MM.1S (cell line): Measurements from ENCODE around the gene YTHDF1.
A peak's percentile ranks its signal among the peaks of the same experiment; 100 is the strongest.

ENCODE experiments used
- DNase-seq: peaks from one replicate; pipeline ENCODE4 v3.0.0-alpha.2; 2015
- H2AFZ ChIP-seq: fragments of 300-600 bp; sonication (generic); 2 replicates; pipeline ENCODE4 v1.6.0; 2016; ENCODE audit warnings: antibody characterized with exemption, low read length
- H3F3A ChIP-seq: fragments of 300-600 bp; sonication (generic); 2 replicates; pipeline ENCODE4 v1.6.1; 2016; ENCODE audit warnings: mild to moderate bottlenecking, antibody characterized with exemption, low read length, moderate library complexity, mixed read lengths; ENCODE audit not compliant: insufficient read depth
- H3K27ac ChIP-seq: fragments of 300-600 bp; sonication (generic); 2 replicates; pipeline ENCODE4 v1.5.1; 2016; ENCODE audit warnings: mild to moderate bottlenecking, low read length
- H3K27me3 ChIP-seq: fragments of 300-600 bp; sonication (generic); replicated peaks from 2 replicates; pipeline ENCODE4 v1.6.0; 2016; ENCODE audit warnings: low read length; ENCODE audit not compliant: insufficient read depth
- H3K36me3 ChIP-seq: fragments of 300-600 bp; sonication (generic); replicated peaks from 2 replicates; pipeline ENCODE4 v1.6.1; 2016; ENCODE audit warnings: mild to moderate bottlenecking, low read length, mixed read lengths; ENCODE audit not compliant: insufficient read depth
- H3K4me1 ChIP-seq: fragments of 300-600 bp; sonication (generic); 2 replicates; pipeline ENCODE4 v1.6.1; 2016; ENCODE audit warnings: low read length, mixed read lengths
- H3K4me2 ChIP-seq: fragments of 300-600 bp; sonication (generic); 2 replicates; pipeline ENCODE4 v1.6.0; 2016; ENCODE audit warnings: low read depth, low read length
- H3K4me3 ChIP-seq: fragments of 300-600 bp; sonication (generic); 2 replicates; pipeline ENCODE4 v1.5.1; 2016; ENCODE audit warnings: low read length, mixed read lengths
- H3K79me2 ChIP-seq: fragments of 300-600 bp; sonication (generic); 2 replicates; pipeline ENCODE4 v1.6.1; 2016; ENCODE audit warnings: mixed run types, low read length, mixed read lengths
- H3K9ac ChIP-seq: fragments of 300-600 bp; sonication (generic); 2 replicates; pipeline ENCODE4 v1.6.1; 2016; ENCODE audit warnings: low read length, mixed read lengths
- H3K9me2 ChIP-seq: fragments of 300-600 bp; sonication (generic); replicated peaks from 2 replicates; pipeline ENCODE4 v1.6.1; 2016; ENCODE audit warnings: mild to moderate bottlenecking, low read length, mixed read lengths; ENCODE audit not compliant: insufficient read depth
- H3K9me3 ChIP-seq: fragments of 300-600 bp; sonication (generic); replicated peaks from 2 replicates; pipeline ENCODE4 v1.6.1; 2016; ENCODE audit warnings: mild to moderate bottlenecking, low read length, mixed read lengths; ENCODE audit not compliant: insufficient read depth
- H4K20me1 ChIP-seq: fragments of 300-600 bp; sonication (generic); 2 replicates; pipeline ENCODE4 v1.6.1; 2016; ENCODE audit warnings: mild to moderate bottlenecking, low read length, moderate library complexity, mixed read lengths; ENCODE audit not compliant: insufficient read depth
- EZH2 ChIP-seq: fragments of 300-600 bp; sonication (generic); optimal IDR thresholded peaks from 2 replicates; pipeline ENCODE3; 2017; ENCODE audit warnings: low read depth, mild to moderate bottlenecking, antibody characterized with exemption, low read length, mixed read lengths
- EZH2phosphoT487 ChIP-seq: fragments of 300-600 bp; sonication (generic); IDR thresholded peaks from 2 replicates; pipeline ENCODE4 v1.6.1; 2018; ENCODE audit warnings: antibody characterized with exemption, low read length
- TF ChIP-seq, protein P1 (sequence below): fragments of 300-600 bp; sonication (generic); IDR thresholded peaks from 2 replicates; pipeline ENCODE4 v1.5.1; 2016; ENCODE audit warnings: antibody characterized with exemption, low read length, mixed read lengths

The YTHDF1 gene

DNA sequence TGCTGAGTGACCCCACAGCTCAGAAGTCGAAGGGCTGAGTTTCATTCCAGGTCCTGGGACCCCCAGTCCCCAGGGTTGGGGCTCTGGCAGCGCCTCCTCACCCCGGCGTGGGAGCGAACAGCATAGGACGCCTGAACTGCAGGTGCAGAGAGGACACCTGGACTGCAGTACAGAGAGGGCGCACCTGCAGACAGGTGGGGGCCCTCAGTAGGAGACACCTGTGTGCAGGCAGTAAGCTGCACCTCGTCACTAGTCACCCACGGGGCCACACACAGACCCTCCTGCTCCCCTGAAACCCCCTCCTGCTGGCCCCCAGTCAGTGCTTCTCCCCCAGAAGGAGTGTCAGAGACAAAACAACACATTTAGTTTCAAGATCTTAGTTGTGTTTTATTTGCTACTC lies 46.9 kb upstream of the YTHDF1 start:
- Histone ChIP-seq H4K20me1 (no peaks in the 10 kb centered on the region), H3K36me3 (no peaks in the 10 kb centered on the region), H3K4me1 (no peaks in the 10 kb centered on the region), H3F3A (no peaks in the 10 kb centered on the region), H3K9me2 (no peaks in the 10 kb centered on the region), H3K9me3 (no peaks in the 10 kb centered on the region), H3K4me2 (no peak overlapping the region), H3K9ac (no peak overlapping the region), H3K27me3 (peaks cover 97% of the 10 kb centered on the region), H3K27ac (no peak overlapping the region), H3K79me2 (no peaks in the 10 kb centered on the region), H3K4me3 (no peak overlapping the region), H2AFZ (no peak overlapping the region)
- DNase-seq, result no peak
- TF ChIP-seq EZH2phosphoT487, result no peak
- TF ChIP-seq, protein P1, sequence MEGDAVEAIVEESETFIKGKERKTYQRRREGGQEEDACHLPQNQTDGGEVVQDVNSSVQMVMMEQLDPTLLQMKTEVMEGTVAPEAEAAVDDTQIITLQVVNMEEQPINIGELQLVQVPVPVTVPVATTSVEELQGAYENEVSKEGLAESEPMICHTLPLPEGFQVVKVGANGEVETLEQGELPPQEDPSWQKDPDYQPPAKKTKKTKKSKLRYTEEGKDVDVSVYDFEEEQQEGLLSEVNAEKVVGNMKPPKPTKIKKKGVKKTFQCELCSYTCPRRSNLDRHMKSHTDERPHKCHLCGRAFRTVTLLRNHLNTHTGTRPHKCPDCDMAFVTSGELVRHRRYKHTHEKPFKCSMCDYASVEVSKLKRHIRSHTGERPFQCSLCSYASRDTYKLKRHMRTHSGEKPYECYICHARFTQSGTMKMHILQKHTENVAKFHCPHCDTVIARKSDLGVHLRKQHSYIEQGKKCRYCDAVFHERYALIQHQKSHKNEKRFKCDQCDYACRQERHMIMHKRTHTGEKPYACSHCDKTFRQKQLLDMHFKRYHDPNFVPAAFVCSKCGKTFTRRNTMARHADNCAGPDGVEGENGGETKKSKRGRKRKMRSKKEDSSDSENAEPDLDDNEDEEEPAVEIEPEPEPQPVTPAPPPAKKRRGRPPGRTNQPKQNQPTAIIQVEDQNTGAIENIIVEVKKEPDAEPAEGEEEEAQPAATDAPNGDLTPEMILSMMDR, result no peak
- TF ChIP-seq EZH2, result no peak

DNA sequence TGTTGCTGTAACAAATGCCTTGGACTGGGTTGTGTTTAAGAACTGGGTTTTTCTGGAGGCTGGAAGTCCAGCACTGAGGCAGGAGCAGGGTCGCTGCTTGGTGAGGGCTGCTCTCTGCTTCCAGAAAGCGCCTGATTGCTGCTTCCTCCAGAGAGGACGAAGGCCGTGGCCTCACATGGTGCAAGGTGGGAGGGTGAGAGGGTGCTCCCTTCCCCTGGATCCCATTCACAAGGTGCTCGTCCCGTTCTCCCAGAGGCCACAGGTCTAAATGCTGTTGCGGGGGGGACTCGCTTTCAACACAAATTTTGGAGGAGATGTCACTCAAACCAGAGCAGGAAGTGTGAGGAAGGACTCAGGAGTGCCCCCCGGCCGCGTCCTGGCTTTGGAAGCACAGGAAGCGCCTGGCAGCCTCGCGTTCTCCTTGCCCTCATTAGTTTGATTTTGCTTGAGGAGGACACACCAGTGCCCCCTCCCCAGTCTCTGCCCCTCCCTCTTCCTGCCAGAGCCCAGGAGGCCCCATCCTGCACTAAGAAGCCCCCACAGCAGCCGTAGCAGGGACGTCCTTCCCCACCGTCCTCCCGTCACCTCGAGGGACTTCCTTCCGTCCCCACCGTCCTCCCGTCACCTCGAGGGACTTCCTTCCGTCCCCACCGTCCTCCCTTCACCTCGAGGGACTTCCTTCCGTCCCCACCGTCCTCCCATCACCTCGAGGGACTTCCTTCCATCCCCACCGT lies 46.0 kb upstream of the YTHDF1 start:
- H3K27me3 ChIP-seq, result peaks cover 97% of the 10 kb centered on the region

DNA sequence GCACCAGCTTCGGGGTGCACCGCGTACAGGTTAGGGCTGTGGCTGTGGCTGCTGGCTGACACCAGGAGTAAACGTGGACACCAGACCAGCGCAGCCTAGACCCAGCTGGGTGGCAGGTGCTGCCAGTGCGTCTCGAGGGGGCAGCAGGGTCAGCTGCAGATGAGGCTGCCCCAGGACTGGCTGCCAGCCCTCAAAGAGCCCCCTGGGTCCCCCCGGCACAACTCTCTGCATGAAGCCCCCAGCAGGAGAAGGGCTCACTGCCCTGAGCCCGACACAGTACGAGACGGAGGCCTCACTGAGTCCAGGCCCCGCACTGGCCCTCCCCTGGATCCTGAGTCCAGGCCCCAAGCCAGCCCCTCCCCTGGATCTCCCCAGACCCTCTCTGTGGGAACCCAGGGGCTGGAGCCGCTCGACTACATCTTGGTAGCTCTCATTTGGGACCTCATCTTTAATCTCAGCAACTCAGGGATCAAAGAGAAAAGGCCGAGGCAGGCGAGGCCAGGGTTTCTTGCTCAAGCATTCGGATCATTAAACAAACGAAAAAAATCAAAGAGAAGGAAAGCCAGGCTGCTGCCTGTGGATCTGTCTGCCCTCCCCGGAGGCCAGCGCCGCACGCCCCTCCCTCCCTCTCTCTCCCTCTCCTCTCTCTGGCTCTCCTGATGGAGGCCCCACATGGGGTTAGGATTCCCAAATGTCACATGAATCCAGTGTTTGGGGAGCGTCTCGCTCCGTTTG lies 45.3 kb upstream of the YTHDF1 start:
- Histone ChIP-seq H2AFZ (no peak overlapping the region), H3K36me3 (no peaks in the 10 kb centered on the region), H3K9me3 (no peaks in the 10 kb centered on the region), H3K9me2 (no peaks in the 10 kb centered on the region), H3K79me2 (no peaks in the 10 kb centered on the region), H4K20me1 (no peaks in the 10 kb centered on the region), H3K4me2 (no peak overlapping the region), H3K27ac (no peak overlapping the region), H3K27me3 (peaks cover 99% of the 10 kb centered on the region), H3K4me3 (no peak overlapping the region), H3K9ac (no peak overlapping the region), H3K4me1 (no peaks in the 10 kb centered on the region), H3F3A (no peaks in the 10 kb centered on the region)
- TF ChIP-seq EZH2phosphoT487, result 0 out of 2 replicates have a peak, but pooled peaks have one; percentile 50
- TF ChIP-seq, protein P1, result no peak
- no peak for DNase-seq

More for the DNA sequence above, 46.0 kb upstream of the YTHDF1 start:
- Histone ChIP-seq H2AFZ (no peak overlapping the region), H3K9me3 (no peaks in the 10 kb centered on the region), H3K4me3 (no peak overlapping the region), H3K4me2 (no peak overlapping the region), H3K27ac (no peak overlapping the region), H4K20me1 (no peaks in the 10 kb centered on the region), H3K79me2 (no peaks in the 10 kb centered on the region), H3K9ac (no peak overlapping the region), H3F3A (no peaks in the 10 kb centered on the region), H3K9me2 (no peaks in the 10 kb centered on the region), H3K36me3 (no peaks in the 10 kb centered on the region), H3K4me1 (no peaks in the 10 kb centered on the region)
- TF ChIP-seq EZH2 (no peak), EZH2phosphoT487 (no peak)
- TF ChIP-seq, protein P1, result no peak
- no peak for DNase-seq
